ENCODE results near the gene CLDN9. TPM values are rescaled to one million over a fixed set of nuclear protein-coding genes. Genes with fewer than 3 reads are reported as not detected.

Gene CLDN9
- total RNA-seq, 1 donor from 2014 or later: 0.73 TPM

DNA sequence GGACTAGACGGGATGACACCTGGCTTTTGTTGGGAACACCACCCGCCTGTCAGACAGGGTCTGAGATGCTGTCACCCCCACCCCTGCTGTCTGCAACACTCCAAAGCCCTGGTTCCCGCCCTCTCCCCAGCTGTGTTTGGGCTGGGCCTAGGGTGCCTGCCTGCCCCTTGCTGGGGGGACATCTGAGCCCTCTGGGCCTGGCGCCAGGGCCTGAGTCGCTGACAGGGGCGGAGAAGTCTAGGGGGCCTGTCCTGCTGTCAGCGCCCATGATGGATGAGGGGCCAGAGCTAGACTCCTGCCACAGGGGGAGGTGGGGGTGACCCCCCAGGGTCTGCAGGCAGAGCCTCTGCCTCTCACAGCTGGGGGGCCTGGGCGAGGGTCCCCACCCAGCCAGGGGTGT is 24.9 kb upstream of the CLDN9 start:
- ATAC-seq (ENCODE audit: poor library complexity) (no peak), DNase-seq (no peak)
- intact Hi-C loops (cut with DNase I): no loop called here

DNA sequence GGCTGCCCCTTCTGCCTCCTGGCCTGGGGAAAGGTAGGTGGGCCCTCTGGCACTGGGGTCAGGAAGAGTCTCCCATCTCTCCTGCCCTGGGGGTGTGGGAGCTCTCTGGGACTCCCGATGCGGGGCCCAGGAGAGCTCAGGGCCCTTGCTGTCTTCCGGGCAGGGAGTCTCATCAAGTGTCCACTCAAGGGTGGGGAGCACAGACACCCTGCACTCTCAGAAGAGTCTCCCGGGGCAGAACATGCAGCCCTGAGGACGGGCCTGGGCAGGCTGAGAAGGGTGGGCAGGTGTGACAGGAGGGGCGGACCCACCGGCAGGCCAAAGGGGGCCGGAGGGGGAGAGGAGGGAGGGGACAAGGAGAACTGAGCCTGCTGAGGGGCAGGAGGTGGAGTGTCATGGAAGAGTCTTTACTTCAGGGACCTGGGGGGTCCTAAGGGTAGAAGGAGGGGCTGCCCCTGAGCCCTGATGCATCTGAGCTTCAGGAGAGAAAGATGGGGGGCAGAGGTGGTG is 24.1 kb upstream of the CLDN9 start:
- intact Hi-C loops (cut with DNase I): no loop called here
- no peak for ATAC-seq (ENCODE audit: poor library complexity)
- DNase-seq: no peak

DNA sequence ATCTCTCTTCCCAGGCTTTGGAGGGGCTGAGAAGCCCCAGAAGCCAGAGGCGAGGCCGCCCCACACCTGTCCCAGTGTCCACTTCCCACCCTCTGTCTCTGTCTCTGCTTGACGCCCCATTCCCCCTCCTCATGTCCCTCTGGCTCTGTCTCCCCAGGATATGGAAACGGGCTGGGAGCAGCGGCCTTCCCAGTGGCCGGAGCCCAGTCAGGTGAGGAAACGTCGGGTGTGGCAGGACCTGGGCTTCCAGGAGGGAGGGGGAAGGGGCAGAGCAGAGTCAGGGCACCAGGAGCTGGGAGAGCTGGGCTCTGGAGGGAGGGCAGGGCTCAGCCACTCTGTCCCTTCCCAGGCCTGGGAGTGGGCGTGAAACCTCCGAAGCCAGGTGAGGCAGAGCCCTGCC is 21.8 kb upstream of the CLDN9 start:
- DNase-seq (no peak), ATAC-seq (ENCODE audit: poor library complexity) (no peak)
- intact Hi-C loops (cut with DNase I): no loop called here

DNA sequence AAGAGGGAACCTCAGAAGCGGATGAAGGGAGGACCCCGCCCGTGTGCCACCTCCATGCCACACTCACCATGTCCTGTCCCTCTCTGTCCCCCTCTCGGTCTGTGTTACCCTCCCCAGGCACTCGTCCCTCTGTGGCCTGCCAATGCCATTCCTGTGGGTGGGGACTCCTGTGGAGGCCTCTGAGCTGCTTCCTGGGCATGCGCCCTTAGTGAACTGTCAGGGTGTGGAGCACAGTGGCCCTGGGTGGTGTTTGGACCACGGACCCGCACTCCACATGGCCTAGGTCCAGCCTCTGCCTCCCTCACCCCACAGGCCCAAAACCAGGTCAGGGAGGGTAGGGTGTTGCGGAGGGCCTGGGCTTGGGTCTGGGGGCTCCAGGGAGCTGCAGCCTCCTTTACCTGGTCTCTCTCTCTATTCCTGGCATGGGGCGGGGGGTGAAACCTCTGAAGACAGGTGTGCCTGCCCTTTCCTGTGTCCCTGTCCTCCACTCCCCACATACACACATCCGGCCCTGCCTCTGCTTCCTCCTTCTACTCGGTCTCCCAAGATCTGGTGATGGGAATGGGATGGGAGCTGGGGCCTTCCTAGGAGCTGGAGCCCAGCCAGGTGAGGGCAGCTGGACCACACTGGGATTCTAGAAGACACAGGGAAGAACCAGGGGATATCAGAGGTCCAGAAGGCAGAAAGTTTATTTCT is 21.0 kb upstream of the CLDN9 start:
- intact Hi-C loops (cut with DNase I): no loop called here
- ATAC-seq (ENCODE audit: poor library complexity) (no peak), DNase-seq (no peak)

DNA sequence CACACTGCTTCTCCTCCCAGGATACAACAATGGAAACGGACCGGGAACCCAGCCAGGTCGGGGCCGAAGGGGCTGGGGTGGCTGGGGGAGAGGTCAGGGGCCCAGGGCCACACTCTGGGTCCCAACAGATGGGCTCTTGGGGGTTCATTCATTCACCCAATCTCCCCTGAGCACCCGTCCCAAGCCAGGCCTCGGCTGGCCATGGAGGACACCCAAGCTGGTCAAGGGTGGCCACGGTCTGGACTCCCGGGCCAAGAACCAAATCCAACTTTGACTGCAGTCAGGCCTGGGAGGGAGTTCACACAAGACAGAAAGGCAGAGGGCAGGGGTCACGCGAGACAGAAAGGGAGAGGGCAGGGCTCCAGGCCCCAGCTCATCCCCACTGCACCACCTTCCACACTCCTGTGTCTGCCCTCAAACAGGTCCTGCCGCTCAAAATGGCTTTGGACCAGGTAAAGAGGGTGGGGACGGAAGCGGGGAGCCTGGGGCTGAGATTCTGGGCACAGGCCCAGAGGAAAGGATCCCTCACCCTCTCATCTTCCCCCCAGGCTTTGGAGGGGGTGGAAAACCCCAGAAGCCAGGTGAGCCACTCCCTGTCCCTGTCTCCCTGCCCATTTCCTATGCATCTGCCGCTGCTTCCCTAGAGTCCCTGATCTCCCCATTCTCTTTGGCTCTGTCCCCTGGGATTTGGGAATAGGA is 20.2 kb upstream of the CLDN9 start:
- no peak for ATAC-seq (ENCODE audit: poor library complexity)
- intact Hi-C loops (cut with DNase I): no loop called here
- DNase-seq: no peak

DNA sequence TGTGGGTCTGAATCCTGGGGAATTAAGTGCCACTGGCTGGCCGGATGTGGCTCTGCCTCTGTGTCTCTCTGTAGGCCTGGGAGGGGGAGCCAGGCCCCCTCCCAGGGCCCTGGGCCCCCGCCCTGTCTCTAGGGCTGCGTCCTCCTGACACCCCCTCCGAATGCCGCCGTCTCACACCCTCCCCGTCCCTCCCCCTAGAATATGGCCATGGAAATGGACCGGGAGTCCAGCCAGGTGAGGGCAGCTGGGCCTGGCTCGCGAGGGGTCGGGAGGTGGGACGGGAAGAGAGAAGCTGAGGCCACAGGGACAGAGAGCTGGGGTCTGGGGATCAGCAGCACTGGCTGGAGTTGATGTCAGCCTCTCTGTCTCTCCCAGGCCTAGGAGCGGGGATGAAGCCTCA is 16.4 kb upstream of the CLDN9 start:
- no peak for DNase-seq
- intact Hi-C loops (cut with DNase I): no loop called here
- ATAC-seq (ENCODE audit: poor library complexity): no peak

DNA sequence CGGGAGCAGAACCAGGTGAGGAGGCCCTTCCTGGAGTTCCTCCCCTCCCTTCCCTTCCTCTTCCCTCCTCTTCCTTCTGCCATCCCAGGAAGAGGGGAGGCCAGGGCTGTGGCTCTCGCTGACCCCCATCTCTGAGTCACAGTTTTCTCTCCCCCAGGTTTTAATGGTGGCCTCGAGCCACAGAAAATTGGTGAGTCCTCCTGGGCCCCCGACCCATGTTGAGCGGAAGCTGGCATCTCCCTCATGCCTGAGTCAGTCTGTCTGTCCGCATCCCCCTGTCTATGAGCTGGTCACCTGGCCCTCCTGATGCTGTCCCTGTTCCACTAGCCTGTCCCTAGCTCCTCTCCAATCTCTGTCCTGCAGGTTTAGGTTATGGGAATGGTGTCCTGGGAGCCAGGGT is 12.8 kb upstream of the CLDN9 start:
- intact Hi-C loops (cut with DNase I): no loop called here
- ATAC-seq (ENCODE audit: poor library complexity) (no peak), DNase-seq (no peak)

DNA sequence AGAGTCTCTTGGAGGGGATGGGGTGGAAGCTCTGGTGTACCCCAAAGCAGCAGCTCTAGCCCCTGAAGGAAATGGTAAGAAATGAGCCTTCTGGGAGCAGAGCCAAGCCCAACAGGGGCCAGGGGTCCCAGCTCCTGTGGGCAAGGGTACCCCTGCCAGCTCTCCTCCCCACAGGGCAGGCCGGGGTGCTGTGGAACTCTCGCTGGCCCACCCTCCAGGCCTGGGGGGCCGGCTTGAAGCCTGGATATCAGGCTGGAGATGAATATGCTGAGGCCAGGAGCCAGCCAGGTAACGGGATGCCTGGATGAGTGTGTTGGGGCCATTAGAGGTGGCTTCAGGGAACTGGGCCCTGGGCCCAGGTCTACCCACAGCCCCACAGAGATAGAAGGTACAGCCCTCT is 12.2 kb upstream of the CLDN9 start:
- no peak for ATAC-seq (ENCODE audit: poor library complexity)
- intact Hi-C loops (cut with DNase I): no loop called here
- DNase-seq: no peak

DNA sequence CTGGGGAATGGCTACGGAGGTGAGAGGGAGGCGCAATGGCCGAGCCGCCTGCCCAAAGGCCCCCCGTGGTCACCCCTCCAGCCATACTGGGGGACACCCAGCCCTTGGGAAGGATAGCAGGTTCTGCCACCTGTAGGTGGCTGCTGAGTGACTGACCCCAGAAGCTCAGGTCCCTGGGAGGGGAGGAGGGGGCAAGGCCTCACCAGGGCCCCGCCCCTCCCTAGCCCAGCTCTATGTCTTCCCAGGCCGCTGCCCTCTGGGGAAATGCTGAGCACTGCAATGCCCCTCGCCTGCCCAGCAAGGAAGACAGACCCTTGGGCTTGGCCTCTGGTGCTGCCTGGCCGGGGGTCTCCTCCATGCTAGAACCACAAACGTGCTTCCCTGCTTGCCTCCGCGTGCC is 11.4 kb upstream of the CLDN9 start:
- DNase-seq: no peak
- intact Hi-C loops (cut with DNase I): no loop called here
- no peak for ATAC-seq (ENCODE audit: poor library complexity)

DNA sequence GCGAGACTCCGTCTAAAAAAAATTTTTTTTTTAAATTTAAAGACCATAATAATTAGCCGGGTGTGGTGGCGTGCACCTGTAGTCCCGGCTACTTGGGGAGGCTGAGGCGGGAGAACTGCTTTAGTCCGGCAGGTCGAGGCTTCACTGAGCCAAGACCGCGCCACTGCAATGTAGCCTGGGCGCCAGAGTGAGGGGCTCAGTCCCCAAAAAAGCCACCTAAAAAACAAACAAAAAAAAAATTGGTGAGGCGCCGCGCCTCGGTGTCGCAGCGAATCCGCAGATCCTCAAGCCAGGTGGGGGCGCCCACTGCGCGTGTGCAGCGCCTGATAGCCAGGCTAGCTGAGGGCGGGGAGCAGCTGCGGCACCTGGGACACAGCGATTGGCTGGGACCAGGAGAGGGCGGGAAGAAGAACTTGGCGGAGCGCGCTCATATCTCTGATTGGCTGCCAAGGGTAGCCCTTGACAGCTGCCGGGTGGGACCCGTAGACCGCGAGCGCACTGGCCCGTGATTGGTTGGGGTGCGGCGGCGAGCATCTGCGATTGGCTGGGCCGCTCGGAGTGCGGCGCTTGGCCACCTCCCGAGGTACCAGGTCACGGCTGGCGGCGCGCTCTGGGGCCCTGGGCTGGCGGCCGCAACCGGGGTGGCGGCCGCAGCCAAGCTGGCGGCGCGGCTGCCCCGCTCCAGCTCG is 9.0 kb upstream of the CLDN9 start:
- intact Hi-C loops (cut with DNase I): no loop called here
- ATAC-seq (ENCODE audit: poor library complexity): peak; percentile 98
- DNase-seq: peak; percentile 98

DNA sequence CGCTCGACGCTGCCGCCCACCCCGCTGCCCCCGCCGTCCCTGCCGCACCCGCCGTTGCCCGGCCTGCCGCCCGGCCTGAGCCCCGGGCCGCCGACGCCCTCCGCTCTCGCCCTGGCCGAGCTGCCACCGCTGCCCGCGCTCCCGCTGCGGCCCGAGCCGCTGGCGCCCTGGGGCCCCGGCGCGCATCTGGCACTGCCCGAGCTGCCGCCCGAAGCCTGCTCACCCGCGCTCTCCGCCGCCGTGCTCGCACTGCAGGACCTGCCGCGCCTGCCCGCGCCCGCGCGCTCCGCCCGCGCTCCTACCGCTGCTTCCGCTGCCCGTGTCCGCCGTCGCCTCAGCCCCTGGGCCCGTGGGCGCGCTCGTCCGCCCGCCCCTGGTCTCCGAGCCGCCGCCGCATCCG is 8.4 kb upstream of the CLDN9 start:
- DNase-seq (no peak), ATAC-seq (ENCODE audit: poor library complexity) (no peak)
- intact Hi-C loops (cut with DNase I): no loop called here

DNA sequence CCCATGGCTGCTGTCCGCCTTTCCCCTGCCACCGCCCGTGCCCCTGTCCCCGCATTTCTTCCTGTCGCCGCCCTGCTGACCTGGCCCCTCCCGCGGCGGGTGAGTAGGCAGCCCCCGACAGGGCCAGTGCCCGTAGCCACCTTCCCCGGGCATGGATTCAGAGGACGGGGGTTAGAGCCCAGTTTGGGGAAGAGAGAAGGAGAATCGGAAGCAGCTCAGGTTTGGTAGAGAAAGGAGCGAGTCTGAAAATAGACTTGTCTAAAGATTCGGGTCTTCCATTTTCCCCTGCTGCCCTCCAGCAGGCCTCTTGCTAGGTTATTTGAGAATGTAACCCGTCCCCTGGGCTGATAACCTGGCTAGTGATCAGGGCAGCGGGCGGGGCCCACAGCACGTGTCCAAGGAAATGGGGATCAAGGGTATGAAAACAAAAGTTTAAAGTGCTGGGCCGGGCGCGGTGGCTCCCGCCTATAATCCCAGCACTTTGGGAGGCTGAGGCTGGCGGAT is 7.9 kb upstream of the CLDN9 start:
- ATAC-seq (ENCODE audit: poor library complexity) (no peak), DNase-seq (no peak)
- intact Hi-C loops (cut with DNase I): no loop called here

DNA sequence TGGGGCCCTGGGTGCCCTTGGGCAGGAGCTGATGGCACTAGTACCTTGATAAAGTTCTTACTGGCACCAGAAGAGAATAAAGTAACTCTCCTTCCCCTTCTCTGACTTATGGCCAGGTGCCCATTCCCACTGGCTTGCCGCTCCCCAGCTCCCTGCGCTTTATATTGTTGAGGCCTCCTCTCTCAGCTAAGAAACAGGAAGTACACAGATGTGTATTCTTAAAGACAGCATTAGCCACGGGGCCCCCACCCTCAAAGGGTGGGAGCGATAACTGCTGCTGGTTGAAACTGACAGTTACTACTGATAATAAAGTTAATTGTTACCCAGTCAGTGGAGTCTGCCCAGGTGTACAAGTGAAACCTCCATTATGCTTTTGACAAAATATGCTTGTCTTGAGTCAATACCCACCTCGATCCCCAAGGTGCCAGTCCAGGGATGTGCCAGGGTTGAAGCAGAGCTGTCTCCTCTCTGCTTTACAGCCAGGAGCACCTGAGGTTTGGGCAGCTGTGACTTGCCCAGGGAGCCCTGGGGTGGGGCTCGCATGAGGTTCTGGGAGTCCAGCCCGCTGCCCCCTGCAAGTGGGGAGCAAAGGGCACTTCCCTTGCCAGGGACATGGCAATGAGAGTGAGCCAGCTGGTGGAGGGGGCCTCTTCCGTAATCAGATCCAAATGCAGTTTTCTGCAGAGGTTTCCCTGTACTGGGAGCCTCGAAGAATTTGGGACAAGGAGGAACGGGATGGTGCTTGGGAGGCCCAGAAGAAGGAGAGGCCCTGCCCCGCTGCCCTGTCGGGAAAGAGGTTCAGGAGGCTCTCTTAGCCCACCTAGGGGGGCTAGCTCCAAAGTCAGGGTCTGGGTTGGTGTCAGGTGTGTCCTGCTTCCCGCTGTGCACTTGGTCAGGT is 5.4 kb upstream of the CLDN9 start:
- ATAC-seq (ENCODE audit: poor library complexity): no peak
- no peak for DNase-seq
- intact Hi-C loops (cut with DNase I): no loop called here

DNA sequence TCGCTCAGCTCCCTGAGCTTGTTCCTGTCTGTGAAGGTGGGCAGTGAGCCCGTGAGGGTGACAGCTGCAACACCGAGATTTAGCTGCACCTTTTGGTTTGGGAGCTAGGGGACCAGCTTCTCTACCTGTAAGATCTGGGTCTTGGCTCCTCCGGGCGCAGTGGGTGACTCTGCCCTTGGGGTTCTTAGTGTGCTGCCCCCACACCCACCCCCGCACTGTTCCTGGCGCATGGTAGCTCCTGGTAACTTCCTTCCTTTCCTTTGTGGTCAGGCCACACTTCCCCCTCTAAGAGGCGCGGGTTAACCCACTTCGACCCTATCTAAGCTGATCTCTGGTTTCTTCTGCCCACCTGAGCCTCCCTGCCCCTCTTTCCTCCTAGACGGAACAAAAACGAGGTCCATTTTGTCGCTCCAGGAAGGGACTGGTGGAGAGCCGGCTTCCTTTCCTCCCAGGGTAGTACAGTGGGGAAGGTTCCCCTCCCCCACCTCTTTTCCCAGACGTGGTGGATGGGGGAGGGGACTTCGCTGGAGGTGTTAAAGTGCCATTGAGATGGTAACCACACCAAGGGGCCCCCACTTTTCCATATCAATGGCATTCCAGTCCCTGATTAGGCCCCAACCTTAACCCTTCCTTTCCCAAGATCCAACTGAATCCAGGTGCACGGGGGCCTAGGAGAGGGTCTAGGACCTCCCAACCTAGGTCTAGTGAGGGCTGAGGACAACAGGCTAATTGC is 4.6 kb upstream of the CLDN9 start:
- intact Hi-C loops (cut with DNase I): no loop called here
- DNase-seq: no peak
- no peak for ATAC-seq (ENCODE audit: poor library complexity)

DNA sequence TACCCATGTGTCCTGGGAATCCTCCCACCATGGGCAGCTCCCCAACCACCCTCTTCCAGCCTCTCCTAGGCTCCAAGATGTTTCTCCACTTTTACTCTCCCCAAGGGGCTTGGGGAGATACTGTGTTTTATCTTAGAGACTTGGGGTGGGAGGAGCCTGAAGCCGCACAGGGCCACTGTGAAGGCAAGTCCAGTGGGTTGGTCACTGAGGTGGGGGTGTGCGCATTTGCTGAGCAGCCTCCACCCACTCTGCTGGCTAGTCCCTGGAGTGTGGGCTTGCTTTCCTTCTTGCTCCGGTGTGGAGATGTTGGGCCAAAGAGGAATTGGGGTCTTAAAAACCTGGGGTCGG is 4.1 kb upstream of the CLDN9 start:
- intact Hi-C loops (cut with DNase I): no loop called here

DNA sequence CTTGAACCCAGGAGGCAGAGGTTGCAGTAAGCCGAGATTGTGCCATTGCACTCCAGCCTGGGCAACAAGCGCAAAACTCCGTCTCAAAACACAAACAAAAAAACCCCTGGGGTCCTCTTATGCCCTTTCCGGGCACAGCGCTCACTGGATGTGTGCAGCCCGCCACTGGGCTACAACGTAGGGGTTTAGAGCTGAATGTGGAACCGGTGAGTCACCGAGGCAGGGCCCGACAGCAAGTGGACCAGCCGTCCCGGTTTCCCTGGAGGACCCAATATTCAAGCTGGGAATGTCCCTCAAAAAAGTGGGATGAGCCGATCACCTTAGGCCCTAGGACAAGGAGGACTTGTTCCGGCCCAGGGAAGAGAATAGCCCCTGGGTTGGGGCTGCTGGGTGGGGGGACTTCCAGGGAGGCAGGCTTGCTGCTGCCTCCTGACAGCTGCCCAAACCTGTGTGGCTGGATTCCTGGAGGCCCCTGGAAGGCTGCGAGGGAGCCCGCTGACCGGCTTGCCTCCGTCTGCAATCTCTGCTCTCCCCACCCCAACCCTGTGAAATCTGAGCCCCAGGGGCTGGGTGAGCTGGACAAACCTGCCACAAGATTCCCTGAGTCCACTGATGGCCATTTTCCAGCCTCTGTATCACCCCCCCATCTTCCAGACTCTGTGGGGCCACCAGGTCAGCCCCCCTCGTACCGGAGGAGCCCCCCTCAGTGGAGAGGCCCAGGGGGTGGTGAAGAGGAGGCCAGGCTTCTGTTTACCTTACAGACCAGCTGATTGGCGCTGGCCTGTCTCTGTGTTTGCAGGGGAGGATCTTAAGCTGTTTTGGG is 2.9 kb upstream of the CLDN9 start:
- no peak for ATAC-seq (ENCODE audit: poor library complexity)
- DNase-seq: no peak
- intact Hi-C loops (cut with DNase I): no loop called here

More for the DNA sequence above, 4.1 kb upstream of the CLDN9 start:
- ATAC-seq (ENCODE audit: poor library complexity) (no peak), DNase-seq (no peak)

DNA sequence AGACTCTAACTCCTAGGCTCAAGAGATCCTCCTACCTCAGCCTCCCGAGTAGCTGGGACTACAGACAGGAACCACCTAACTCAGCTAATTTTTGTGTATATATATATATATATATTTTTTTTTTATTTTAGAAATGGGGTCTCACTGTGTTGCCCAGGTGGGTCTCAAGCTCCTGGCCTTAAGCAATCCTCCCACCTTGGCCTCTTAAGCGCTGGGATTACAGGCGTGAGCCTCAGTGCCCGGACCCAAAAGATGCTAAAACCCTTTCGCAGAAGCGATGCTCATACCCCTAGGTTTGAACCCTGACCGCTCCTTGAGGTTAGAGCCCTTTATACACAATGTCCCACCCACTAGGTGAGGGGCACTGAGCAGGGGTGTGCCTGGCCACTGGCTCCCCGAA is 2.2 kb upstream of the CLDN9 start:
- DNase-seq (no peak), ATAC-seq (ENCODE audit: poor library complexity) (no peak)
- intact Hi-C loops (cut with DNase I): no loop called here

DNA sequence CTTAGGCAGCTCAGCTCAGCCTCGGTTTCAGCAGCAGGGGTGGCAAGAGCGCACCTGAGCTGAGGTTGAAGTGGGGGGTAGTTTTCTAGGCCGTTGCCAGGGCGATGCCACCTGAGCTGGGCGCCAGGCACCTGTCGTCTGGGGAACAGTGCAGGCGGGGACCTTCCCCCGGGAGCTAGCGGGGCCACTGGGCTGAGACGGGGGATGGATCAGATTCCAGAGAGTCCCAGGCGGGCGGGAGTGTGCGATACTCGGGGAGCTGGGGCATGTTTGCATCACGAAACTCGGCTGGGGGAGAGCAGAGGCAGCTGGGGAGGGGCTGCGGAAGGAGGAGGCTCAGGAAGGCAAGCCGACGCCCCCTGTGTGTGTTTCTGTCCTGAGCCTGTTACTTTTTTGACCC is 477 bp upstream of the CLDN9 start:
- no peak for DNase-seq
- no peak for ATAC-seq (ENCODE audit: poor library complexity)
- intact Hi-C loops (cut with DNase I): no loop called here

Measured in Right ventricle myocardium superior (tissue), 1 donor.